PFSK-1 (cell line): Measurements from ENCODE around the gene SLC26A8.

Source experiments
- FOXP2 ChIP-seq: optimal IDR thresholded peaks from 2 replicates; pipeline ENCODE3; 2011; ENCODE audit warnings: borderline replicate concordance, control low read depth, inconsistent platforms; ENCODE audit not compliant: insufficient read depth; ENCODE audit errors: extremely low read length, extremely low read depth
- POLR2AphosphoS5 ChIP-seq: IDR thresholded peaks from 2 replicates; pipeline ENCODE4 v1.6.1; 2012; ENCODE audit warnings: low read depth, mild to moderate bottlenecking, control low read depth, low read length, moderate library complexity
- SIN3A ChIP-seq: IDR thresholded peaks from 2 replicates; pipeline ENCODE4 v1.6.1; 2012; ENCODE audit warnings: mild to moderate bottlenecking, low read length, moderate library complexity, borderline replicate concordance; ENCODE audit not compliant: insufficient read depth
- TAF1 ChIP-seq: IDR thresholded peaks from 2 replicates; pipeline ENCODE4 v1.6.1; 2012; ENCODE audit warnings: low read length, control low read depth, borderline replicate concordance; ENCODE audit not compliant: insufficient read depth
- TF ChIP-seq, protein P1 (sequence below), 2 experiments: IDR thresholded peaks; 2 replicates each; pipeline versions ENCODE4 v1.6.1 to v1.8.0; 2011 to 2012; ENCODE audit warnings: low read depth in 2 of 2, low read length in 2 of 2, control low read depth in 1 of 2, inconsistent platforms in 1 of 2, mild to moderate bottlenecking in 1 of 2, moderate library complexity in 1 of 2; ENCODE audit not compliant: insufficient read depth in 1 of 2

The SLC26A8 gene

GRCh38 chr6:35936681-35937359 lies 87.6 kb downstream of the SLC26A8 start:
- TF ChIP-seq SIN3A (no peak), TAF1 (no peak), POLR2AphosphoS5 (no peak), FOXP2 (no peak)
- TF ChIP-seq, protein P1, sequence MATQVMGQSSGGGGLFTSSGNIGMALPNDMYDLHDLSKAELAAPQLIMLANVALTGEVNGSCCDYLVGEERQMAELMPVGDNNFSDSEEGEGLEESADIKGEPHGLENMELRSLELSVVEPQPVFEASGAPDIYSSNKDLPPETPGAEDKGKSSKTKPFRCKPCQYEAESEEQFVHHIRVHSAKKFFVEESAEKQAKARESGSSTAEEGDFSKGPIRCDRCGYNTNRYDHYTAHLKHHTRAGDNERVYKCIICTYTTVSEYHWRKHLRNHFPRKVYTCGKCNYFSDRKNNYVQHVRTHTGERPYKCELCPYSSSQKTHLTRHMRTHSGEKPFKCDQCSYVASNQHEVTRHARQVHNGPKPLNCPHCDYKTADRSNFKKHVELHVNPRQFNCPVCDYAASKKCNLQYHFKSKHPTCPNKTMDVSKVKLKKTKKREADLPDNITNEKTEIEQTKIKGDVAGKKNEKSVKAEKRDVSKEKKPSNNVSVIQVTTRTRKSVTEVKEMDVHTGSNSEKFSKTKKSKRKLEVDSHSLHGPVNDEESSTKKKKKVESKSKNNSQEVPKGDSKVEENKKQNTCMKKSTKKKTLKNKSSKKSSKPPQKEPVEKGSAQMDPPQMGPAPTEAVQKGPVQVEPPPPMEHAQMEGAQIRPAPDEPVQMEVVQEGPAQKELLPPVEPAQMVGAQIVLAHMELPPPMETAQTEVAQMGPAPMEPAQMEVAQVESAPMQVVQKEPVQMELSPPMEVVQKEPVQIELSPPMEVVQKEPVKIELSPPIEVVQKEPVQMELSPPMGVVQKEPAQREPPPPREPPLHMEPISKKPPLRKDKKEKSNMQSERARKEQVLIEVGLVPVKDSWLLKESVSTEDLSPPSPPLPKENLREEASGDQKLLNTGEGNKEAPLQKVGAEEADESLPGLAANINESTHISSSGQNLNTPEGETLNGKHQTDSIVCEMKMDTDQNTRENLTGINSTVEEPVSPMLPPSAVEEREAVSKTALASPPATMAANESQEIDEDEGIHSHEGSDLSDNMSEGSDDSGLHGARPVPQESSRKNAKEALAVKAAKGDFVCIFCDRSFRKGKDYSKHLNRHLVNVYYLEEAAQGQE (IDR thresholded peaks at IDR 0.05; ENCODE audit: insufficient read depth in 1 of 2, low read depth in 2 of 2, low read length in 2 of 2), result no peak

GRCh38 chr6:35935469-35935868 lies 89.0 kb downstream of the SLC26A8 start:
- TF ChIP-seq SIN3A (no peak), TAF1 (no peak), FOXP2 (no peak)
- TF ChIP-seq, protein P1 (IDR thresholded peaks at IDR 0.05; ENCODE audit: insufficient read depth in 1 of 2, low read depth in 2 of 2, low read length in 2 of 2), result no peak

DNA sequence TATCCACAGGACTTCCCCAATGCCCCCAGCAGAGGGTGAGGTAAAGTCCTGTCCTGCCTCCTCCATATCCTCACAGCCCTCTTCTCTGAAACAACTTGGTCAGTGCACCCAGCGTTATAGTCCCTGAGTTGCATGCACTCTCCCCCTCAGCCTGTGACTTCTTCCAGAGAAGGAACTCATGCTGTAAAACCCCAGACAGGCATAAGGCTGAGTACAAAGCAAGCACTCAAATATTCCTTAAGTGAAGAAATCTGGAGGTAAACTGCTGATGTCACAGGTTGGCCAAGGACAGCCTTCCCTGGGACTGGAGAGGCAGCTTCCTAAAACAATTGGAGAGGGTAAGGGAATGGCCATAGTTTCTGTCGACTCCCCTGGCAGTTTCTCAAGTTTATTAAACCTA lies 90.6 kb downstream of the SLC26A8 start:
- no peak for TF ChIP-seq SIN3A
- TF ChIP-seq TAF1, result no peak
- no peak for TF ChIP-seq POLR2AphosphoS5

DNA sequence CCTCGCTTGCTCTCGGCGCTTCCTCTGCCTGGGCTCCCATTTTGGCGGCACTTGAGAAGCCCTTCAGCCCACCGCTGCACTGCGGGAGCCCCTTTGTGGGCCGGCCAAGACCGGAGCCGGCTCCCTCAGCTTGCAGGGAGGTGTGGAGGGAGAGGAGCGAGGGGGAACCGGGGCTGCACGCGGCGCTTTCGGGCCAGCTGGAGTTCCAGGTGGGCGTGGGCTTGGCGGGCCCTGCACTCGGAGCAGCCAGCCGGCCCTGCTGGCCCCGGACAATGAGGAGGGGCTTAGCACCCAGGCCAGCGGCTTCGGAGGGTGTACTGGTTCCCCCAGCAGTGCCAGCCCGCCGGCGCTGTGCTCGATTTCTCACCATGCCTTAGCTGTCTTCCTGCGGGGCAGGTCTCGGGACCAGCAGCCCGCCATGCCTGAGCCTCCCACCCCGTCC lies 93.3 kb downstream of the SLC26A8 start:
- TF ChIP-seq FOXP2, result no peak
- no peak for TF ChIP-seq SIN3A
- TF ChIP-seq, protein P1 (IDR thresholded peaks at IDR 0.05; ENCODE audit: insufficient read depth in 1 of 2, low read depth in 2 of 2, low read length in 2 of 2), result no peak
- TF ChIP-seq POLR2AphosphoS5, result no peak
- no peak for TF ChIP-seq TAF1

- TF ChIP-seq TAF1, result no peak
- TF ChIP-seq SIN3A, result no peak
- TF ChIP-seq FOXP2, result no peak
- no peak for TF ChIP-seq POLR2AphosphoS5
- TF ChIP-seq, protein P1 (IDR thresholded peaks at IDR 0.05; ENCODE audit: insufficient read depth in 1 of 2, low read depth in 2 of 2, low read length in 2 of 2), result no peak
Observed at GRCh38 chr6:35929601-35930000, 94.8 kb downstream of the SLC26A8 start.
